GM21447 (cell line): ENCODE data around the gene NRSN2.
"Not testable (repeated sequence)": the region's sequence is repeated elsewhere in the genome, so short reads cannot be mapped to it uniquely, and the experiment has no call there.

Experiments
- ATAC-seq: cut with Tn5 transposase; IDR thresholded peaks from one replicate; pipeline ENCODE4 v1.9.1; 2021; ENCODE audit not compliant: unreplicated experiment

Gene NRSN2

GRCh38 chr20:353166-353565 lies 6.3 kb downstream of the NRSN2 start:
- no peak for ATAC-seq

GRCh38 chr20:354298-354977 lies 7.5 kb downstream of the NRSN2 start:
- ATAC-seq = peak; percentile 94

- not testable (repeated sequence) for ATAC-seq
Measured at GRCh38 chr20:356154-356553, 9.2 kb downstream of the NRSN2 start.

GRCh38 chr20:356745-357144 lies 9.8 kb downstream of the NRSN2 start:
- ATAC-seq = no peak

GRCh38 chr20:358891-359555 lies 12.1 kb downstream of the NRSN2 start:
- ATAC-seq = no peak

GRCh38 chr20:361561-361960 lies 14.7 kb downstream of the NRSN2 start:
- ATAC-seq = peak; percentile 58

- peak; percentile 56 for ATAC-seq
Measured at GRCh38 chr20:362271-363254, 15.7 kb downstream of the NRSN2 start.

- ATAC-seq = no peak
Measured at GRCh38 chr20:363319-364078, 16.6 kb downstream of the NRSN2 start.

- ATAC-seq = no peak
Measured at GRCh38 chr20:364905-365794, 18.2 kb downstream of the NRSN2 start.

- ATAC-seq = no peak
Measured at GRCh38 chr20:366041-366718, 19.3 kb downstream of the NRSN2 start.

- ATAC-seq = no peak
Measured at GRCh38 chr20:366719-367485, 20.0 kb downstream of the NRSN2 start.

- no peak for ATAC-seq
Measured at GRCh38 chr20:367486-367887, 20.6 kb downstream of the NRSN2 start.

GRCh38 chr20:368915-369314 lies 22.0 kb downstream of the NRSN2 start:
- no peak for ATAC-seq

- ATAC-seq = no peak
Measured at GRCh38 chr20:370151-370600, 23.3 kb downstream of the NRSN2 start.

- no peak for ATAC-seq
Measured at GRCh38 chr20:370977-371754, 24.3 kb downstream of the NRSN2 start.

- no peak for ATAC-seq
Measured at GRCh38 chr20:371755-372542, 25.0 kb downstream of the NRSN2 start.

GRCh38 chr20:372543-373082 lies 25.7 kb downstream of the NRSN2 start:
- ATAC-seq = not testable (repeated sequence)
